Measurements from ENCODE around the gene ADIPOR2. TPM values are rescaled to one million over a fixed set of nuclear protein-coding genes. Genes with fewer than 3 reads are reported as not detected.
A peak's percentile ranks its signal among the peaks of the same experiment; 100 is the strongest.

Gene ADIPOR2
- total RNA-seq, 1 experiment from 2014 or later: 26.5 TPM

GRCh38 chr12:1691123-1692007, 495 bp downstream of the ADIPOR2 start:
- H3K36me3 ChIP-seq (ENCODE audit: low read depth, low read length): 0 out of 2 replicates have a peak, but pooled peaks cover 6% of the 10 kb centered on the region
- no peaks in the 10 kb centered on the region for H3F3A ChIP-seq (ENCODE audit: low read length, unreplicated experiment)
- peaks cover 60% of the 10 kb centered on the region for H3K79me2 ChIP-seq (ENCODE audit: low read length)
- no peaks in the 10 kb centered on the region for H3K9me2 ChIP-seq (replicated peaks; ENCODE audit: low read length)
- peaks cover 18% of the 10 kb centered on the region for H3K4me1 ChIP-seq (ENCODE audit: insufficient read depth, low read length)
- POLR2A ChIA-PET (ENCODE audit: unreplicated experiment): interaction anchor here (0.6 kb wide), 1 partner anchor 79 kb away, joined by 3 read pairs; no protein-coding TSS in a partner anchor
- H3K9ac ChIP-seq (ENCODE audit: low read length): peak overlapping the region; percentile 94
- peak overlapping the region; percentile 91 for H3K4me2 ChIP-seq (ENCODE audit: low read length)
- H3K4me3 ChIP-seq (ENCODE audit: low read length): peak overlapping the region; percentile 99
- no peaks in the 10 kb centered on the region for H3K9me3 ChIP-seq (ENCODE audit: low read length)
- H3K27ac ChIP-seq (ENCODE audit: low read length): peak overlapping the region; percentile 70
- H2AFZ ChIP-seq (ENCODE audit: low read length): peak overlapping the region; percentile 43
- CTCF ChIA-PET: interaction anchor here (0.8 to 1.3 kb wide), 2 partner anchors 57 to 100 kb away, joined by 4 read pairs; no protein-coding TSS in a partner anchor
- intact Hi-C loops (cut with micrococcal nuclease): no loop called here
- peak; percentile 44 for ATAC-seq
- no TSS peak for BruUV-seq (replicated peaks)
- H4K20me1 ChIP-seq (ENCODE audit: low read length): peaks cover 28% of the 10 kb centered on the region
- TF ChIP-seq CTCF (conservative IDR thresholded peaks at IDR 0.05; ENCODE audit: low read depth, low read length): no peak
- TF ChIP-seq EZH2 (IDR thresholded peaks at IDR 0.05; ENCODE audit: low read length, unreplicated experiment): no peak
- TF ChIP-seq EZH2phosphoT487 (IDR thresholded peaks at IDR 0.05; ENCODE audit: borderline replicate concordance, low read length): no peak
- H3K27me3 ChIP-seq (ENCODE audit: low read length): no peaks in the 10 kb centered on the region
- DNase-seq: peak; percentile 24

GRCh38 chr12:1692226-1692625, 1.4 kb downstream of the ADIPOR2 start:
- no peak overlapping the region for H2AFZ ChIP-seq (ENCODE audit: low read length)
- BruUV-seq (replicated peaks): TSS peak; percentile 53
- H3F3A ChIP-seq (ENCODE audit: low read length, unreplicated experiment): no peaks in the 10 kb centered on the region
- H3K9me2 ChIP-seq (replicated peaks; ENCODE audit: low read length): no peaks in the 10 kb centered on the region
- POLR2A ChIA-PET (ENCODE audit: unreplicated experiment): no interaction called here
- peak overlapping the region; percentile 94 for H3K9ac ChIP-seq (ENCODE audit: low read length)
- peak overlapping the region; percentile 99 for H3K4me3 ChIP-seq (ENCODE audit: low read length)
- no peaks in the 10 kb centered on the region for H3K27me3 ChIP-seq (ENCODE audit: low read length)
- no peak for DNase-seq
- peaks cover 68% of the 10 kb centered on the region for H3K79me2 ChIP-seq (ENCODE audit: low read length)
- TF ChIP-seq EZH2phosphoT487 (IDR thresholded peaks at IDR 0.05; ENCODE audit: borderline replicate concordance, low read length) (no peak), EZH2 (IDR thresholded peaks at IDR 0.05; ENCODE audit: low read length, unreplicated experiment) (no peak), CTCF (conservative IDR thresholded peaks at IDR 0.05; ENCODE audit: low read depth, low read length) (no peak)
- H4K20me1 ChIP-seq (ENCODE audit: low read length): peaks cover 36% of the 10 kb centered on the region
- intact Hi-C loops (cut with micrococcal nuclease): no loop called here
- 0 out of 2 replicates have a peak, but pooled peaks cover 6% of the 10 kb centered on the region for H3K36me3 ChIP-seq (ENCODE audit: low read depth, low read length)
- H3K4me2 ChIP-seq (ENCODE audit: low read length): peak overlapping the region; percentile 91
- peaks cover 18% of the 10 kb centered on the region for H3K4me1 ChIP-seq (ENCODE audit: insufficient read depth, low read length)
- no peak for ATAC-seq
- CTCF ChIA-PET: no interaction called here
- H3K27ac ChIP-seq (ENCODE audit: low read length): no peak overlapping the region
- H3K9me3 ChIP-seq (ENCODE audit: low read length): no peaks in the 10 kb centered on the region

Measured in PC-3 (cell line).